H9 (cell line): ENCODE results near the gene MAPKAPK3. TPM values are rescaled to one million over a fixed set of nuclear protein-coding genes. Genes with fewer than 3 reads are reported as not detected.

Experiments
- DNase-seq: peaks from one replicate; pipeline ENCODE4 v3.0.0-alpha.2; 2017
- H2AFZ ChIP-seq: one replicate; pipeline ENCODE4 v1.6.1; 2013; ENCODE audit warnings: mild to moderate bottlenecking, low read length, control low read depth, moderate library complexity
- H2AK5ac ChIP-seq: 2 replicates; pipeline ENCODE4 v1.6.1; 2013; ENCODE audit warnings: low read length, control low read depth, mixed read lengths; ENCODE audit not compliant: insufficient read length
- H2BK120ac ChIP-seq: one replicate; pipeline ENCODE4 v1.6.1; 2013; ENCODE audit warnings: low read depth, mild to moderate bottlenecking, low read length, control low read depth, inconsistent platforms; ENCODE audit not compliant: poor library complexity, severe bottlenecking
- H2BK12ac ChIP-seq: 2 replicates; pipeline ENCODE4 v1.6.1; 2013; ENCODE audit warnings: low read length, control low read depth, mixed read lengths, low read depth; ENCODE audit not compliant: insufficient read length
- H2BK15ac ChIP-seq: 2 replicates; pipeline ENCODE4 v1.6.1; 2013; ENCODE audit warnings: low read depth, low read length, control low read depth
- H2BK20ac ChIP-seq: one replicate; pipeline ENCODE4 v1.6.1; 2013; ENCODE audit warnings: low read depth, mild to moderate bottlenecking, low read length, control low read depth, inconsistent platforms; ENCODE audit not compliant: poor library complexity, severe bottlenecking
- H2BK5ac ChIP-seq: 2 replicates; pipeline ENCODE4 v1.6.1; 2013; ENCODE audit warnings: low read length, control low read depth, mixed read lengths; ENCODE audit not compliant: insufficient read length
- H3K14ac ChIP-seq: 2 replicates; pipeline ENCODE4 v1.6.1; 2013; ENCODE audit warnings: low read length, control low read depth; ENCODE audit not compliant: insufficient read depth
- H3K18ac ChIP-seq: 2 replicates; pipeline ENCODE4 v1.6.1; 2013; ENCODE audit warnings: low read depth, mild to moderate bottlenecking, mixed read lengths, low read length, control low read depth; ENCODE audit not compliant: insufficient read length
- H3K23ac ChIP-seq: 2 replicates; pipeline ENCODE4 v1.6.1; 2013; ENCODE audit warnings: low read length, control low read depth, mixed read lengths, low read depth; ENCODE audit not compliant: insufficient read length
- H3K23me2 ChIP-seq: 2 replicates; pipeline ENCODE4 v1.6.1; 2013; ENCODE audit warnings: low read depth, mild to moderate bottlenecking, mixed read lengths, low read length, control low read depth; ENCODE audit not compliant: insufficient read length, poor library complexity, severe bottlenecking
- H3K27ac ChIP-seq: 2 replicates; pipeline ENCODE4 v1.5.1; 2013; ENCODE audit warnings: low read length, control low read depth, mixed read lengths, low read depth; ENCODE audit not compliant: insufficient read length
- H3K27me3 ChIP-seq: 2 replicates; pipeline ENCODE4 v1.6.1; 2013; ENCODE audit warnings: low read length, control low read depth, inconsistent platforms; ENCODE audit not compliant: insufficient read depth
- H3K4ac ChIP-seq: 2 replicates; pipeline ENCODE4 v1.6.1; 2013; ENCODE audit warnings: low read depth, mild to moderate bottlenecking, control low read depth, inconsistent platforms, low read length, moderate library complexity
- H3K4me1 ChIP-seq: 2 replicates; pipeline ENCODE4 v1.6.1; 2013; ENCODE audit warnings: low read length, control low read depth, inconsistent platforms; ENCODE audit not compliant: insufficient read depth
- H3K4me2 ChIP-seq: 2 replicates; pipeline ENCODE4 v1.6.1; 2013; ENCODE audit warnings: low read length, control low read depth, mixed read lengths; ENCODE audit not compliant: insufficient read length, insufficient read depth
- H3K56ac ChIP-seq: 2 replicates; pipeline ENCODE4 v1.6.1; 2013; ENCODE audit warnings: low read depth, mild to moderate bottlenecking, mixed read lengths, low read length, control low read depth; ENCODE audit not compliant: insufficient read length
- H3K79me1 ChIP-seq: 2 replicates; pipeline ENCODE4 v1.6.1; 2013; ENCODE audit warnings: low read depth, mild to moderate bottlenecking, moderate library complexity, low read length, control low read depth, inconsistent platforms; ENCODE audit not compliant: insufficient read depth, poor library complexity, severe bottlenecking
- H3K79me2 ChIP-seq: 2 replicates; pipeline ENCODE4 v1.6.1; 2013; ENCODE audit warnings: low read length, control low read depth, inconsistent platforms; ENCODE audit not compliant: insufficient read depth
- H3K9ac ChIP-seq: 2 replicates; pipeline ENCODE4 v1.6.1; 2013; ENCODE audit warnings: low read length, control low read depth, mixed read lengths; ENCODE audit not compliant: insufficient read length; ENCODE audit errors: extremely low read depth
- H3K9me3 ChIP-seq: one replicate; pipeline ENCODE4 v1.6.1; 2013; ENCODE audit warnings: low read depth, low read length, inconsistent platforms; ENCODE audit not compliant: control insufficient read depth
- H3T11ph ChIP-seq: one replicate; pipeline ENCODE4 v1.6.1; 2013; ENCODE audit warnings: mild to moderate bottlenecking, low read length, control low read depth, inconsistent platforms
- H4K20me1 ChIP-seq: one replicate; pipeline ENCODE4 v1.6.1; 2013; ENCODE audit not compliant: control insufficient read depth, insufficient read length, insufficient read depth
- H4K5ac ChIP-seq: 2 replicates; pipeline ENCODE4 v1.6.1; 2013; ENCODE audit warnings: low read depth, mild to moderate bottlenecking, mixed read lengths, low read length, control low read depth; ENCODE audit not compliant: insufficient read length
- H4K8ac ChIP-seq: replicated peaks from 2 replicates; pipeline ENCODE4 v1.6.1; 2013; ENCODE audit warnings: low read length, control low read depth, mixed read lengths, low read depth; ENCODE audit not compliant: insufficient read length
- H4K91ac ChIP-seq: 2 replicates; pipeline ENCODE4 v1.6.1; 2013; ENCODE audit warnings: low read depth, mild to moderate bottlenecking, moderate library complexity, mixed read lengths, low read length, control low read depth; ENCODE audit not compliant: insufficient read length
- H3K27ac Mint-ChIP-seq, 3 experiments: 2 replicates in 2 of 3; 3 replicates in 1 of 3; pipeline ENCODE4 v1.8.0; 2020 to 2021; ENCODE audit warnings: mixed read lengths in 3 of 3, mild to moderate bottlenecking in 1 of 3, moderate library complexity in 1 of 3
- H3K27me3 Mint-ChIP-seq: 2 replicates; pipeline ENCODE4 v1.8.0; 2021; ENCODE audit warnings: low read depth, mild to moderate bottlenecking, moderate library complexity, mixed read lengths
- H3K36me3 Mint-ChIP-seq, 3 experiments: 2 replicates in 2 of 3; 3 replicates in 1 of 3; pipeline ENCODE4 v1.8.0; 2020 to 2021; ENCODE audit warnings: low read depth in 3 of 3, mixed read lengths in 3 of 3; ENCODE audit not compliant: insufficient read depth in 1 of 3
- H3K4me1 Mint-ChIP-seq, 2 experiments: 2 replicates each; pipeline ENCODE4 v1.8.0; 2020; ENCODE audit warnings: mixed read lengths in 2 of 2
- H3K4me3 Mint-ChIP-seq, 2 experiments: 2 replicates in 1 of 2; 3 replicates in 1 of 2; pipeline ENCODE4 v1.8.0; 2020 to 2021; ENCODE audit warnings: mild to moderate bottlenecking in 2 of 2, mixed read lengths in 2 of 2, moderate library complexity in 1 of 2
- H3K9me3 Mint-ChIP-seq, 2 experiments: 2 replicates in 1 of 2; 3 replicates in 1 of 2; pipeline ENCODE4 v1.8.0; 2020; ENCODE audit warnings: mild to moderate bottlenecking in 2 of 2, mixed read lengths in 2 of 2, moderate library complexity in 1 of 2
- CTCF ChIP-seq: fragments of 200-600 bp; sonication (generic); conservative IDR thresholded peaks from 3 replicates; pipeline ENCODE4 v1.8.0; 2021; ENCODE audit warnings: antibody characterized with exemption, mild to moderate bottlenecking
- WGBS: extraction: QIAGEN DNeasy Blood & Tissue Kit; methylation state at CpG from one replicate; pipeline ENCODE4 v1.1.7; 2013; ENCODE audit warnings: missing lambda C conversion rate, low lambda C conversion rate, mixed read lengths; ENCODE audit not compliant: insufficient read length; ENCODE audit errors: extremely low coverage; 5-methylcytosine and 5-hydroxymethylcytosine counted together
- total RNA-seq: library from RNA; stranded (reverse); gene quantifications from 2 replicates; pipeline ENCODE4 v1.2.1, GENCODE V29; 2021

Gene MAPKAPK3
- total RNA-seq, 1 experiment from 2014 or later, result 57.9 TPM

GRCh38 chr3:50587806-50588758, 28.9 kb upstream of the MAPKAPK3 start:
- H3K23ac ChIP-seq, result no peak overlapping the region
- no peak overlapping the region; the same call in 1 of the 2 replicates for H3K14ac ChIP-seq
- H3K9ac ChIP-seq, result no peak overlapping the region
- no peak overlapping the region for H4K5ac ChIP-seq
- H3K9me3 ChIP-seq, result no peaks in the 10 kb centered on the region
- no peaks in the 10 kb centered on the region for H3K23me2 ChIP-seq
- no peak overlapping the region for H4K8ac ChIP-seq
- no peak overlapping the region for H3K4me3 Mint-ChIP-seq
- H2AK5ac ChIP-seq, result no peak overlapping the region
- no peak overlapping the region for H2AFZ ChIP-seq
- H3K36me3 Mint-ChIP-seq, result peaks cover 0 to 7% (median 2%) of the 10 kb centered on the region in 3 experiments; a peak in 2 of 7 replicates
- no peak overlapping the region for H3K18ac ChIP-seq
- no peak for DNase-seq
- no peaks in the 10 kb centered on the region for H3K9me3 Mint-ChIP-seq
- H3K27ac Mint-ChIP-seq, result peak overlapping the region in 1 of 3 experiments; percentile 89; a peak in 2 of 7 replicates
- H3T11ph ChIP-seq, result no peak overlapping the region
- H2BK20ac ChIP-seq, result no peak overlapping the region
- no peak overlapping the region for H3K4me2 ChIP-seq
- no peak overlapping the region for H4K91ac ChIP-seq
- no CpG with 5 or more reads among the region's 17 CpGs for WGBS
- H2BK5ac ChIP-seq, result no peak overlapping the region
- no peaks in the 10 kb centered on the region for H3K27me3 ChIP-seq
- H3K4me1 ChIP-seq, result no peaks in the 10 kb centered on the region
- no peaks in the 10 kb centered on the region for H4K20me1 ChIP-seq
- no peak overlapping the region for H3K56ac ChIP-seq
- H2BK120ac ChIP-seq, result no peak overlapping the region
- H3K4ac ChIP-seq, result no peak overlapping the region
- no peak for TF ChIP-seq CTCF
- H3K4me1 Mint-ChIP-seq, result peaks cover 0 to 6% of the 10 kb centered on the region in 2 experiments; a peak in 3 of 4 replicates
- H3K27me3 Mint-ChIP-seq, result peaks cover 10% of the 10 kb centered on the region
- no peak overlapping the region for H2BK15ac ChIP-seq
- H2BK12ac ChIP-seq, result no peak overlapping the region
- H3K79me2 ChIP-seq, result no peaks in the 10 kb centered on the region
- no peak overlapping the region for H3K27ac ChIP-seq
- no peaks in the 10 kb centered on the region for H3K79me1 ChIP-seq
